GM13977 (cell line): ENCODE data around the gene OR52A1.
"Not testable (repeated sequence)": the region's sequence is repeated elsewhere in the genome, so short reads cannot be mapped to it uniquely, and the experiment has no call there.

Experiments used
- DNase-seq: peaks from one replicate; pipeline ENCODE4 v3.0.0; 2012; ENCODE audit warnings: low spot score
- in situ Hi-C: fragments of 300-500 bp; cut with MboI; formaldehyde crosslinking; loops from one replicate; pipeline ENCODE4 v1.12.0; 2022; ENCODE audit warnings: low sequenced_read_pairs, low pct_unique_long_range_greater_than_20kb, mixed read lengths, inconsistent platforms; ENCODE audit not compliant: unreplicated experiment
- TF ChIP-seq, protein P1 (sequence below): IDR thresholded peaks from 2 replicates; pipeline ENCODE4 v1.5.1; 2012; ENCODE audit warnings: mild to moderate bottlenecking, control low read depth; ENCODE audit not compliant: insufficient read depth; ENCODE audit errors: extremely low read depth, missing control alignments

Gene OR52A1

DNA sequence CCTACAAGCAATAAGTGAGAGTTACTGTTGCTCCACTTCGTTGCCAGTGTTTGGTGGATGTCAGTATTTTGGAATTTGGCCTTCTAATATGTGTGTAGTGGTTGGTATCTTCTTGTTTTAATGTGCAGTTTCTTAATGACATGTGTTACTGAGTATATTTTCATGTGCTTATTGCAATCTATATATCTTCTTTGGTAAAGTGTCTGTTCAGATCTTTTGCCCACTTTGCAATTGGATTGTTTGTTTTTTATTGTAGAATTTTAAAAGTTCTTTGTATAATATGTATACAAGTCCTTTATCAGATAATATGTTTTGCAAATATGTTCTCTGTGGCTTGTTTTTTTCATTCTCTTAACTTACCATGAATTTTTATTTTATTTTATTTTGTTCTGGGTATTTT, 38.2 kb upstream of the OR52A1 start:
- TF ChIP-seq, protein P1, sequence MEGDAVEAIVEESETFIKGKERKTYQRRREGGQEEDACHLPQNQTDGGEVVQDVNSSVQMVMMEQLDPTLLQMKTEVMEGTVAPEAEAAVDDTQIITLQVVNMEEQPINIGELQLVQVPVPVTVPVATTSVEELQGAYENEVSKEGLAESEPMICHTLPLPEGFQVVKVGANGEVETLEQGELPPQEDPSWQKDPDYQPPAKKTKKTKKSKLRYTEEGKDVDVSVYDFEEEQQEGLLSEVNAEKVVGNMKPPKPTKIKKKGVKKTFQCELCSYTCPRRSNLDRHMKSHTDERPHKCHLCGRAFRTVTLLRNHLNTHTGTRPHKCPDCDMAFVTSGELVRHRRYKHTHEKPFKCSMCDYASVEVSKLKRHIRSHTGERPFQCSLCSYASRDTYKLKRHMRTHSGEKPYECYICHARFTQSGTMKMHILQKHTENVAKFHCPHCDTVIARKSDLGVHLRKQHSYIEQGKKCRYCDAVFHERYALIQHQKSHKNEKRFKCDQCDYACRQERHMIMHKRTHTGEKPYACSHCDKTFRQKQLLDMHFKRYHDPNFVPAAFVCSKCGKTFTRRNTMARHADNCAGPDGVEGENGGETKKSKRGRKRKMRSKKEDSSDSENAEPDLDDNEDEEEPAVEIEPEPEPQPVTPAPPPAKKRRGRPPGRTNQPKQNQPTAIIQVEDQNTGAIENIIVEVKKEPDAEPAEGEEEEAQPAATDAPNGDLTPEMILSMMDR: no peak
- no peak for DNase-seq
- in situ Hi-C loops: no loop called here

DNA sequence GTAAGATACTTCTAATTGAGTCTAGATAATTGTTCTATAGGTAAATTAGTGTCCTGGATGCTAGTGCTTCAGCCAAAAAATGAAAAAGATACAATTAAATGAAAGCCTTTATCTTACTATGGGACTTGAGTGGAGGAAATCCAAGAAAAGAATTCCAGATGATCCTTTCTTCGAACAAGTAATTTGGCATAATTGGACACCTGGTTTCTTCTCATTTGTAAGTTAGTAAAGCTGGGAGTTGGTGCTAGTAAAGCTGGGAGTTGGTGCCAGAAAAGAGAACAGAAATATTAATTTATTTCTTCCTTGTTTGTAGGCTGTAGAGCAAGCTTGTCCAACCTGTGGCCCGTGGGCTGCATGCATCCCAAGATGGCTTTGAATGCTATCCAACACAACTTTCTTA, 33.6 kb upstream of the OR52A1 start:
- TF ChIP-seq, protein P1: no peak
- in situ Hi-C loops: no loop called here
- DNase-seq: no peak

DNA sequence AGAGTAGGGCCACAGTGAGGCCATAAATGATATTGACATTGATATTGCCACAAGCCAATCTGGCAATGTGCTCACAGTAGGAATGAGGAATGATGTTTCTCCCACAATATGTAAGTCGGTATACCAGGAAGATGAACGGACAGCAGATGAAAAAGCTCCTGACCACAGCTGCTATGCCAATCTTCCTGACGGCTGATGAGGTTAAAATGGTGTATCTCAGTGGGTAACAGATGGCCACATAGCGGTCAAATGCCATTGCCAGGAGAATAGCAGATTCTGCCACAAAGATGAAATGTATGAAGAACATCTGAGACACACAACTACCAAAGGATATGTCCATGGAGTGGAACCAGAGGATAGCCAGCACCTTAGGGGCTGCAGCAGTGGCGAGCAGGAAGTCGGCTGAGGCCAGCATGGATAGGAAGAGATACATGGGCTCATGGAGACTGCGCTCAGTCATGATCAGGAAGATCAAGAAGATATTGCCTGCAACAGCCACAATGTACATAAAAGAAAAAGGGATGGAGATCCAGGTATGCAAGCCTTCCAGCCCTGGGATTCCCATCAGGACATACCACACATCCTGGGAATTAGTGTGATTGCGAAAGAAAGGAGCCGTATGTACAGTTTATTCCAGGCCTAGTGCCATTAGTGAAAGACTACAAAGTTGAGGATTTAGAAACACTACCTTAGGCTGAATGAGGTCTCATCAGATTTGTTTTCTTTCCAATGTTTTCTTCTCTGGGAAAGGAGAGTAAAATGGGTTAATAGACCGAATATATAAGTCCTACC, 23.7 kb upstream of the OR52A1 start:
- in situ Hi-C loops: no loop called here
- no peak for DNase-seq
- TF ChIP-seq, protein P1: no peak

DNA sequence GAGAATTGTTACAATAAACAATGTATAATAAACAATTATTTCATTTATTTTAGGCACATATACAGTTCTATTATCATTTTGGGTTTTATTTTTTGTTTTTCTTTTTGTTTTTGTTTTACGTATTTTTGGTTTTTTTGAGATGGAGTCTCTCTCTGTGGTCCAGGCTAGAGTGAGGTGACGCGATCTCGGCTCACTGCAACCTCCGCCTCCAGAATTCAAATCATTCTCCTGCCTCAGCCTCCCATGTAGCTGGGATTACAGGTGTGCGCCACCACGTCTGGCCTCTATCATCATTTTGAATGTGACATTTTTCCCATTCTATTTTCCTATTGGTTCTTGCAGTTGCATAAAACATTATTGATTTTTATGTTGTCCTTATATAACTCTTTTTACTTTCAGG, 20.4 kb upstream of the OR52A1 start:
- TF ChIP-seq, protein P1: no peak
- in situ Hi-C loops: no loop called here
- no peak for DNase-seq

DNA sequence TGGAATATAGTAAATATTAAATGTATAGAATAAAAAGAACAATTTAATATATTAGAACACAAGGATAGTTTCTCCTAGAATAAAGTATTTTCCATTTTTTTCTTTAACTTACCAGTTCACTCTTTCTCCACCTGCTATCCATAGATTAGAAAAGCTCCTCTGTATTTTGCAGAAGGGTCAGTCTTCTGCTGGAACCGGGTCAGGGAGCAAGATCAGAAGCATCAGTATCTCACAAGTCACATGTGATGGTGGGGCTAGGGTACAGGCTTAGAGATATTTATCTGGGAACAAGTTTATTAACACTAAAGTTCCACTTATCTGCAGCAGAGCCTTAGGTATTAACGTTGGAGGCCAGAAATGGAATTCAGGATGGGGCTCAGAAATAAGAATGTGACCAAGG, 17.3 kb upstream of the OR52A1 start:
- TF ChIP-seq, protein P1: no peak
- no peak for DNase-seq
- in situ Hi-C loops: no loop called here

DNA sequence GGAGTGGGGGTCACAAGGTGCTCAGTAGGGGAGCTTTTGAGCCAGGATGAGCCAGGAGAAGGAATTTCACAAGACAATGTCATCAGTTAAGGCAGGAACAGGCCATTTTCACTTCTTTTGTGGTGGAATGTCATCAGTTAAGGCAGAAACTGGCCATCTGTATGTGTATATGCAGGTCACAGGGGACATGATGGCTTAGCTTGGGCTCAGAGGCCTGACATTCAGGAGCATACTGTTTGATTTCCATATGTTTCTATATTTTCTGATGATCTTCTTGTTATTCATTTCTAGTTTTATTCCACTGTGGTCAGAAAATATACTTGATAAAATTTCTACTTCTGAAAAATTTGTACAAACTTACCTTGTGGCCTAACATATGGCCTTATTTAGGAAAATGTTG, 11.3 kb upstream of the OR52A1 start:
- DNase-seq, in situ Hi-C loops: not testable (repeated sequence)

DNA sequence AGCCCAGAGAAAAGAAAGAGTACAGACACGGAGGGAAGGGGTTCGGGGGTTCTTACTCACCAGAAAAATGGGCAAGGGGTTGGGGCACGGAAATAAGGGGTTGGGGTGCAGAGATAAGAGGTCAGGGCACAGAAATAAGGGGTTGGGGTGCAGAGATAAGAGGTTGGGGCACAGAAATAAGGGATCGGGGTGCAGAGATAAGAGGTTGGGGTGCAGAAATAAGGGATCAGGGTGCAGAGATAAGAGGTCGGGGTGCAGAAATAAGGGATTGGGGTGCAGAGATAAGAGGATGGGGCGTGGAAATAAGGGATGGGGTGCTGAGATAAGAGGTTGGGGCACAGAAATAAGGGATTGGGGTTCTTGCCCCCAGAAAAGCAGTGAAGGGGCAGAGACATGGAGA, 10.2 kb upstream of the OR52A1 start:
- DNase-seq, in situ Hi-C loops: not testable (repeated sequence)

DNA sequence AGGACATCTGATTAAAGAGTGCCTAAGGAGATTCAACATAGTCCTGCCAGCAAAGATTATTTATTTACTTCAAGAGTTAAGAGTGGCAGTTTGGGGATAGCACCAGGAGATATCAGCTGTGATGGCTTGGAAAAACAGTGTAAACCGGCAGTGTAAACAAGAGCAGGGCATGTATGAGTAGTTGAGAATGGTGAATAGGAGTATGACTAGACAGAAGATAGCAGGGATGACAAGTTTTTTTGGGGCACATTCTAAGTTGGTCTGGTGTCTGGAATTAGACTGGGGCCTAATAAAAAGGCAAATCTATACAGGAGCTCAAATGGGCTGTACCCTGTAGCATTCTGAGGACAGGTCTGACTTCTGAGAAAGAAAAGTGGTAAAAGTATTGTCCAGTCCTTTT, 6.5 kb upstream of the OR52A1 start:
- DNase-seq, in situ Hi-C loops: not testable (repeated sequence)

DNA sequence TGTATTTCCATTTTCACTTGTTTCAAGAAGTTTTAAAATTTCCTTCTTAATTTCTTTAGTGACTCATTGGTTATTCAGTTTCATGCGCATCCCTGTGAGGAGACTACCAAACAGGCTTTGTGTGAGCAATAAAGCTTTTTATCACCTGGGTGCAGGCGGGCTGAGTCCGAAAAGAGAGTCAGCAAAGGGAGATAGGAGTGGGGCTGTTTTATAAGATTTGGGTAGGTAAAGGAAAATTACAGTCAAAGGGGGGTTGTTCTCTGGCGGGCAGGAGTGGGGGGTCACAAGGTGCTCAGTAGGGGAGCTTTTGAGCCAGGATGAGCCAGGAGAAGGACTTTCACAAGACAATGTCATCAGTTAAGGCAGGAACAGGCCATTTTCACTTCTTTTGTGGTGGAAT, 5.7 kb upstream of the OR52A1 start:
- DNase-seq, in situ Hi-C loops: not testable (repeated sequence)
